ENCODE data around the gene ABAT.

Gene ABAT

DNA sequence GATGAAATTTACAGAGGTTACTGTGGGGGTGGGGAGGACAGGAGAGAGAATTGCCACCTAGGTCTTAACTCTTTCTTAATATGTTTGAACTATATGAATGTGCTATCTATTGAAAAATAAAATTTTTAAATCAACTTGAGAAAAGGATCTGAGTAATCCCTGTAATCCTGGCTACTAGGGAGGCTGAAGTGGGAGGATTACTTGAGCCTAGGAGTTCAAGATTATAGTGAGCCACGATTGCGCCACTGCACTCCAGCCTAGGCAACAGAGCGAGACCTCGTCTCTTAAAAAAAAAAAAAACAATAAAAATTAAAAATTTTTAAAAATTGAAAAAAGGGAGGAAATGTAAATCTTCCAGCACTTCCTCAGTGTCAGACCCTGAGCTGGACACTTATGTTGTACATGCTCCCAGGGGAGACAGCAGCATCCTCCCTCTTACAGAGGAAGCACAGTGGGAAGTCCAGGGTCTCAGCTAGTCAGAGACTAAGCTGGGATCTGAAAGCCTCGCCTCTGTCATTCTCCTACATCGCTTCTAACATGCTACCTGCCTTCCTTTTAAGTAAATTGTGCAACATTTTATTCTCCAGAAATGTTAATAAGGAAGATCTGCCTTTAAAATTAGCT, 145.1 kb downstream of the ABAT start:
- Histone ChIP-seq H3K4me1 (ENCODE audit: control insufficient read depth in 1 of 2, insufficient read depth in 2 of 2, low read length in 2 of 2) (no peaks in the 10 kb centered on the region), H3K27me3 (ENCODE audit: control insufficient read depth in 1 of 2, insufficient read depth in 2 of 2, low read length in 2 of 2) (no peaks in the 10 kb centered on the region), H3K9ac (ENCODE audit: low read depth in 1 of 2, low read length in 2 of 2) (no peak overlapping the region), H3K27ac (ENCODE audit: low read depth, low read length) (no peak overlapping the region), H3K36me3 (ENCODE audit: control insufficient read depth in 1 of 2, insufficient read depth in 2 of 2, low read length in 2 of 2) (peaks cover 32 to 73% of the 10 kb centered on the region in 2 donors), H3K9me3 (ENCODE audit: control insufficient read depth in 1 of 2, low read length in 2 of 2) (no peaks in the 10 kb centered on the region), H3K4me3 (ENCODE audit: low read depth in 1 of 2, low read length in 2 of 2) (no peak overlapping the region)

DNA sequence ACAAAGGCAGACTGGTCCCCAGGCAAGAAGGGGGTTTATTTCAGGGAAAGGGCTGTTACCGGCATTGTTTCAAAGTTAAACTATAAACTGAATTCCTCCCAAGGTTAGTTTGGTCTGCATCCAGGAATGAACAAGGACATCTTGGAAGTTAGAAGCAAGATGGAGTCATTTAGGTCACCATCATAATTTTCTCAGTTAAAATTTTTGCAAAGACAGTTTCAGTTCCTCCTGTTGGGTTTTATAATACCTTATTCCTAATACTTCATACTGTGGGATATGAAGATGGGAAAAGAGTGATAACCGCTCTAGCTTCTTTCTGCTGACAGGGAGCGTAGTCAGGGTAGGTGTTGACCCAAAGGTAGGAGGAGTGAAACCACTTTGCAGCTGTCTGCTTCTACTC, 148.0 kb downstream of the ABAT start:
- H3K36me3 ChIP-seq (ENCODE audit: control insufficient read depth in 1 of 2, insufficient read depth in 2 of 2, low read length in 2 of 2) = peaks cover 27 to 57% of the 10 kb centered on the region in 2 donors
- H3K27me3 ChIP-seq (ENCODE audit: control insufficient read depth in 1 of 2, insufficient read depth in 2 of 2, low read length in 2 of 2) = no peaks in the 10 kb centered on the region
- H3K4me1 ChIP-seq (ENCODE audit: control insufficient read depth in 1 of 2, insufficient read depth in 2 of 2, low read length in 2 of 2) = no peaks in the 10 kb centered on the region
- H3K27ac ChIP-seq (ENCODE audit: low read depth, low read length) = no peak overlapping the region
- no peak overlapping the region for H3K9ac ChIP-seq (ENCODE audit: low read depth in 1 of 2, low read length in 2 of 2)
- H3K4me3 ChIP-seq (ENCODE audit: low read depth in 1 of 2, low read length in 2 of 2) = no peak overlapping the region
- H3K9me3 ChIP-seq (ENCODE audit: control insufficient read depth in 1 of 2, low read length in 2 of 2) = no peaks in the 10 kb centered on the region

DNA sequence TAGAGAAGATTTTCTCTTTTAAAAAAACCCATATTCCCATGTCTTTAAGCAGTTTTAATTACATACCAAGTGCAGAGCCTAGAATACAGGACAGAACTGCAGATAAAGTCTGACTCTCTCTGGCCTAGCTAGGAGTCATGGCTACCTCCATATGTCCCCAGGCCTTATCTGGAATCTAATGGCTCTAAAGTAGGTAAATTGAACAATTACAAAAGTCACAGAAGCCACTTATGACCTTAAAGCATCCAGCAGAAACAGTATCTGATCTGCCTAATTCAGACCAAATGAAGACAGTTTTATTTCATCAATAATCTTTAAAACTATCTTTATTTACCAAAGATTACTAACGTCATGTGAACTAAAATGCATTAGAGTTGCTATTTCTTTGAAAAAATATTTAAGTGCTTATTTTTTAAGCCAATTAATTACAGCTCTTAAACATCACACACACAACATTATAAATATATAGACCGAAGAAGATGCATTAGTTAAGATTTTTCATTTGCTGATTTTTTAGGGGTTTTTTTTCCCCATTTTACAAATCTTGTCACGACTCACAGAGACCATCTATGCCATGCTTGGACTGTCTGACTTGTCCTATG, 152.0 kb downstream of the ABAT start:
- Histone ChIP-seq H3K4me3 (ENCODE audit: low read depth in 1 of 2, low read length in 2 of 2) (no peak overlapping the region), H3K9ac (ENCODE audit: low read depth in 1 of 2, low read length in 2 of 2) (no peak overlapping the region), H3K36me3 (ENCODE audit: control insufficient read depth in 1 of 2, insufficient read depth in 2 of 2, low read length in 2 of 2) (peaks cover 21 to 51% of the 10 kb centered on the region in 2 donors), H3K27me3 (ENCODE audit: control insufficient read depth in 1 of 2, insufficient read depth in 2 of 2, low read length in 2 of 2) (no peaks in the 10 kb centered on the region), H3K27ac (ENCODE audit: low read depth, low read length) (no peak overlapping the region), H3K4me1 (ENCODE audit: control insufficient read depth in 1 of 2, insufficient read depth in 2 of 2, low read length in 2 of 2) (no peaks in the 10 kb centered on the region), H3K9me3 (ENCODE audit: control insufficient read depth in 1 of 2, low read length in 2 of 2) (no peaks in the 10 kb centered on the region)

DNA sequence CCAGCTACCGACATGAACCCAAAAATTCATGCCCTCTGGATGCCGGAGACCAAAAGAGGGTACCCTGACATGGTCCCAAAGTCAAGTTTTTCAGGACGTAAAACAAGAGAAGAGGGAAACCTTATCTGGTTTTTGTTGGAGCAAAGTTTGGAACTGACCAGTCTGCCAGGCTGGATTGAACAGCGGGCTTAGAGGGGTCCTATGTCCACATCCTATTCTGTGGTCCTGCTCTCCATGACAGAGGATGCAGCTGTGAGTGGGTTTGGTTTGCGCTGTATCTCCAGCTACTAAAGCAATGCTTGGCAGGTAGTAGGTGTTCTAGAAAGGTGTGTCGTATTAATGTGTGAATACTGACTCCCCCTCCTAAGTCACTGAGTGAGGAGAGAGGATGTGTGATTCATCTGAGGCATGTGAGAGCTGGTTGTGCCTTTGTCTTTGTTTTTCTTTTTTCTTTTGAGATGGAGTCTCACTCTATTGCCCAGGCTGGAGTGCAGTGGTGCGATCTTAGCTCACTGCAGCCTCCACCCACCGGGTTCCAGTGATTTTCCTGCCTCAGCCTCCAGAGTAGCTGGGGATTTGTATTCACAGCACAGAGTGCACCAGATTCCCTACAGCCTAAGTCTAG, 154.2 kb downstream of the ABAT start:
- H3K27me3 ChIP-seq (ENCODE audit: control insufficient read depth in 1 of 2, insufficient read depth in 2 of 2, low read length in 2 of 2) = no peaks in the 10 kb centered on the region
- no peaks in the 10 kb centered on the region for H3K4me1 ChIP-seq (ENCODE audit: control insufficient read depth in 1 of 2, insufficient read depth in 2 of 2, low read length in 2 of 2)
- H3K9me3 ChIP-seq (ENCODE audit: control insufficient read depth in 1 of 2, low read length in 2 of 2) = no peaks in the 10 kb centered on the region
- no peak overlapping the region for H3K27ac ChIP-seq (ENCODE audit: low read depth, low read length)
- H3K36me3 ChIP-seq (ENCODE audit: control insufficient read depth in 1 of 2, insufficient read depth in 2 of 2, low read length in 2 of 2) = peaks cover 15 to 44% of the 10 kb centered on the region in 2 donors
- no peak overlapping the region for H3K4me3 ChIP-seq (ENCODE audit: low read depth in 1 of 2, low read length in 2 of 2)
- H3K9ac ChIP-seq (ENCODE audit: low read depth in 1 of 2, low read length in 2 of 2) = no peak overlapping the region

DNA sequence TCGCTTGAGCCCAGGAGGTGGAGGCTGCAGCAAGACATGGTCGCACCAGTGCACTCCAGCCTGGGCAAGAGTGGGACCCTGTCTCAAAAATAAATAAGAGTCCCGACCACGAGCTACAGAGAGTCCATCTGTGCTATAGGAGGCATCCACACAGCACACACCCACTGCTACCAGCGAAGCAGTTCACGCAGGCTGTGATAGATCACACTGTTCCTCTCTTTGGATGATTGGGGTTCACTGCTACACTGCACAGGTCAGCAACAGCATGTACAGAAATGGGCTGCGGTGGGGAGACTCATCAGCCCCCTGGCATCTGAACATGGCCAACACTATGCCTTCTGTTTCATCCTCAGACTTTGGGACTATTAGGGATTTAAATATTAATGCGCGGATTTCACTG, 157.0 kb downstream of the ABAT start:
- H3K27ac ChIP-seq (ENCODE audit: low read depth, low read length) = no peak overlapping the region
- peaks cover 15 to 36% of the 10 kb centered on the region in 2 donors for H3K36me3 ChIP-seq (ENCODE audit: control insufficient read depth in 1 of 2, insufficient read depth in 2 of 2, low read length in 2 of 2)
- H3K9ac ChIP-seq (ENCODE audit: low read depth in 1 of 2, low read length in 2 of 2) = no peak overlapping the region
- H3K4me1 ChIP-seq (ENCODE audit: control insufficient read depth in 1 of 2, insufficient read depth in 2 of 2, low read length in 2 of 2) = no peaks in the 10 kb centered on the region
- H3K27me3 ChIP-seq (ENCODE audit: control insufficient read depth in 1 of 2, insufficient read depth in 2 of 2, low read length in 2 of 2) = no peaks in the 10 kb centered on the region
- H3K4me3 ChIP-seq (ENCODE audit: low read depth in 1 of 2, low read length in 2 of 2) = no peak overlapping the region
- H3K9me3 ChIP-seq (ENCODE audit: control insufficient read depth in 1 of 2, low read length in 2 of 2) = no peaks in the 10 kb centered on the region

DNA sequence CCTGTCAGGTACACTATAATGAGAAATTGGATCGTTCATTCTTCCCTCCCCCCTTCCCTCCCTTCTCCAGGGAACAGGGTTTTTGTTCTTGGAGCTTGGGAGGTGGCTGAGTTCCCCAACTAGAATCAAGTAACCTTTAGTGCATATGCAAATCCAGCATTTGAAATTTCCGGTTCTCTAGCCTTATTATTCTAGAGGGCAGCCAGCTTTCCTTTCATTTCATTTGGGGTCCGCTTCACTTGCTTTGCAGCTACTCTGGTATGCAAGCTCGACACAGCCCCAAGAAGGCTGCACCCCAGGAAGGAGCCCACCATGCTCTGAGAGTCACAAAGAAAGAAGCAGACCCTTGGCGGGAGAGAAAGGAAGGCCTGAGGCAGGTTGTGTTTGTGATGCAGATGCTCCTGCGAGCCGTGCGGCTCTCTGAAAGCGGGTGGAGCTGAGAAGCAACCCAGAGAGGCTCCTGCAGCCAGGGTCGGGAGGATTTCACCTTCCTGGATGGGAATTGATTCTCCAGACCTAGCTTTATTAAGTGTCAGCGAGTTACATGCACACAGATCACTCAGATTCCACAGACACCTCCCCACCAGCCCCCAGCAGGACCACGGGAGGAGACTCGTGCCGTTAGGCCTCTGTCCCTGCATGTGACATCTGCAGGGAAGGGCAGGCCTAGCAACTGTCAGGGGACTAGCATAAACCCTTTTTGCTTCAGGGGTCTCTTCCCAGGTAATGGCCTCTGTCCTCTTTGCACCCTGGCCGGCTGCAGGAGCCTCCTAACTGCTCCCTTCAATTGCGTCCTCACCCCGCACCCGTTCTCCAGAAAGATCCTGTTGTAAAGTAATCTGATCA, 157.7 kb downstream of the ABAT start:
- H3K4me3 ChIP-seq (ENCODE audit: low read depth in 1 of 2, low read length in 2 of 2) = no peak overlapping the region
- no peak overlapping the region for H3K9ac ChIP-seq (ENCODE audit: low read depth in 1 of 2, low read length in 2 of 2)
- H3K9me3 ChIP-seq (ENCODE audit: control insufficient read depth in 1 of 2, low read length in 2 of 2) = no peaks in the 10 kb centered on the region
- peaks cover 15 to 36% of the 10 kb centered on the region in 2 donors for H3K36me3 ChIP-seq (ENCODE audit: control insufficient read depth in 1 of 2, insufficient read depth in 2 of 2, low read length in 2 of 2)
- H3K27ac ChIP-seq (ENCODE audit: low read depth, low read length) = no peak overlapping the region
- H3K4me1 ChIP-seq (ENCODE audit: control insufficient read depth in 1 of 2, insufficient read depth in 2 of 2, low read length in 2 of 2) = no peaks in the 10 kb centered on the region
- H3K27me3 ChIP-seq (ENCODE audit: control insufficient read depth in 1 of 2, insufficient read depth in 2 of 2, low read length in 2 of 2) = no peaks in the 10 kb centered on the region

DNA sequence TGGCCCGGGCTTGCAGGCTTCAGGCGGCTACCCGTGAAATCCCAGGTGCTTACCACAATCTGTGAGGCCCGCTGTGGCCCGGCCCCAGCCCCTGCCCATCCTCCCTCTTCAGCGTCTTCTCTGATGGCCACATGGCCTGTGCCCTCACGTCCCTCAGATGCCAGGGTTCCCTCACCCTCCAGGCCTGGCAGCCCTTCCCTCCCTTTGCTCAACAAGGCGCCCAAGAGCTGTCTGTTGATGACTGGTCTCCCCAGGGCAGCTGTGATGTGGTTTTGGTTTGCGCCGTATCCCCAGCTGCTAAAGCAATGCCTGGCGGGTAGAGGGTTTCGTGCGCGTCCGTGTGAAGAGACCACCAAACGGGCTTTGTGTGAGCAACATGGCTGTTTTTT, 158.3 kb downstream of the ABAT start:
- Histone ChIP-seq H3K27me3 (ENCODE audit: control insufficient read depth in 1 of 2, insufficient read depth in 2 of 2, low read length in 2 of 2) (no peaks in the 10 kb centered on the region), H3K36me3 (ENCODE audit: control insufficient read depth in 1 of 2, insufficient read depth in 2 of 2, low read length in 2 of 2) (peaks cover 15 to 36% of the 10 kb centered on the region in 2 donors), H3K4me3 (ENCODE audit: low read depth in 1 of 2, low read length in 2 of 2) (no peak overlapping the region), H3K4me1 (ENCODE audit: control insufficient read depth in 1 of 2, insufficient read depth in 2 of 2, low read length in 2 of 2) (no peaks in the 10 kb centered on the region), H3K27ac (ENCODE audit: low read depth, low read length) (no peak overlapping the region), H3K9me3 (ENCODE audit: control insufficient read depth in 1 of 2, low read length in 2 of 2) (no peaks in the 10 kb centered on the region), H3K9ac (ENCODE audit: low read depth in 1 of 2, low read length in 2 of 2) (no peak overlapping the region)

Measured in duodenal mucosa (tissue), 2 donors.